Measurements from ENCODE around the gene ARID1B. TPM values are rescaled to one million over a fixed set of nuclear protein-coding genes. Genes with fewer than 3 reads are reported as not detected.
A peak's percentile ranks its signal among the peaks of the same experiment; 100 is the strongest.

ARID1B gene
- total and polyA plus RNA-seq, 9 of the 15 experiments (the other 6 are each of a cell fraction or from before 2014, with no cell fraction given), result 12.5 to 50.5 (median 25.8) TPM

GRCh38 chr6:156909212-156910010 lies 132.2 kb downstream of the ARID1B start (continued):
- TF ChIP-seq CREM (IDR thresholded peaks at IDR 0.05; ENCODE audit: low read depth) (0 out of 2 replicates have a peak, but pooled peaks have one; percentile 8), TAL1 (IDR thresholded peaks at IDR 0.05) (0 out of 2 replicates have a peak, but pooled peaks have one; percentile 18)

GRCh38 chr6:156910011-156910334 lies 132.8 kb downstream of the ARID1B start:
- 68% methylated on average over 4 of the region's 4 CpGs for WGBS (ENCODE audit: insufficient coverage, low coverage, missing lambda C conversion rate)

More at GRCh38 chr6:156910011-156910334, 132.8 kb downstream of the ARID1B start:
- peak overlapping the region; percentile 4; the same call in 1 of the 3 replicates for H3K27ac ChIP-seq (ENCODE audit: extremely low read depth, low read depth, low read length)
- H3K79me2 ChIP-seq (ENCODE audit: control insufficient read depth, insufficient read depth, low read length), result peaks cover 20% of the 10 kb centered on the region; the same call in 1 of the 3 replicates
- peaks cover 5 to 26% of the 10 kb centered on the region in 2 experiments; a peak in 4 of 5 replicates for H3K4me1 ChIP-seq (replicated peaks in 1 of 2; ENCODE audit: control insufficient read depth in 2 of 2, insufficient read depth in 2 of 2, low read length in 2 of 2)
- FAIRE-seq (peak; percentile 11), ATAC-seq (no peak), DNase-seq (ENCODE audit: extremely low read depth in 1 of 4, low spot score in 3 of 4) (no peak)
- H3K4me2 ChIP-seq (ENCODE audit: insufficient read depth, low read length), result no peak overlapping the region
- ChIA-PET POLR2A (interaction anchor here (0.6 to 1.2 kb wide), 8 partner anchors 8 to 1658 kb away, joined by 3 to 4 read pairs (median 3); no protein-coding TSS in a partner anchor), CTCF (ENCODE audit: low intra/inter-chr PET ratio) (no interaction called here)
- no peak overlapping the region for H2AFZ ChIP-seq (ENCODE audit: low read depth, low read length)
- H3K9me3 ChIP-seq (replicated peaks; ENCODE audit: control insufficient read depth, insufficient read depth, low read depth, low read length), result no peaks in the 10 kb centered on the region
- H3K36me3 ChIP-seq (ENCODE audit: control insufficient read depth, insufficient read depth, low read length), result no peaks in the 10 kb centered on the region
- no TSS peak for BruUV-seq (replicated peaks)
- no peaks in the 10 kb centered on the region for H3K9me1 ChIP-seq (ENCODE audit: control insufficient read depth, insufficient read depth, low read length)
- peaks cover 7% of the 10 kb centered on the region for H4K20me1 ChIP-seq (replicated peaks; ENCODE audit: control insufficient read depth, insufficient read depth, low read length)
- H3K4me3 ChIP-seq, result no peak overlapping the region
- no peaks in the 10 kb centered on the region for H3K27me3 ChIP-seq (ENCODE audit: control insufficient read depth in 2 of 2, insufficient read depth in 2 of 2, low read length in 2 of 2)
- TF ChIP-seq HMBOX1 (IDR thresholded peaks at IDR 0.05) (peak; percentile 44; the same call in 1 of the 2 replicates), POLR2G (IDR thresholded peaks at IDR 0.05; ENCODE audit: low read depth, low read length) (no peak), IRF9 (tag; IDR thresholded peaks at IDR 0.05) (no peak)
- H3K9ac ChIP-seq (ENCODE audit: insufficient read depth in 1 of 2, low read depth in 2 of 2, low read length in 2 of 2), result no peak overlapping the region
- intact Hi-C loops (cut with micrococcal nuclease), result no loop called here
- in situ Hi-C loops (cut with MboI), result no loop called here
